CD4-positive, alpha-beta T cell (primary cell): ENCODE results near the gene UBE2N. TPM values are rescaled to one million over a fixed set of nuclear protein-coding genes. Genes with fewer than 3 reads are reported as not detected.
A peak's percentile ranks its signal among the peaks of the same experiment; 100 is the strongest.

Experiments
- ATAC-seq: fragments of 200-7000 bp; cut with Tn5 transposase; one replicate; pipeline ENCODE4 v1.10.0; 2022; ENCODE audit warnings: mild to moderate bottlenecking; ENCODE audit not compliant: poor library complexity
- CTCF ChIA-PET: fragments of 350-600 bp; sonication (Branson Sonifier 250); formaldehyde crosslinking; loops from one replicate; lab custom pipeline; 2021; ENCODE audit warnings: antibody characterized with exemption, inconsistent platforms; lab: Charles Lee
- POLR2A ChIA-PET: fragments of 350-600 bp; sonication (Branson Sonifier 250); formaldehyde crosslinking; loops from one replicate; lab custom pipeline; 2021; ENCODE audit warnings: antibody characterized with exemption, inconsistent platforms; lab: Charles Lee
- DNase-seq, 14 experiments: peaks; one replicate each; pipeline ENCODE4 v3.0.0-alpha.2; 2013 to 2020; ENCODE audit warnings: mixed read lengths in 2 of 14
- H3K27ac ChIP-seq, 2 donors: one replicate each; pipeline versions ENCODE4 v1.5.1 to v1.7.0; 2013; ENCODE audit warnings: low read length in 2 of 2, low read depth in 1 of 2, mild to moderate bottlenecking in 1 of 2
- H3K27me3 ChIP-seq, 2 experiments: 1 replicate in 1 of 2; 2 replicates in 1 of 2; pipeline versions ENCODE4 v1.6.1 to v1.7.0; 2013; ENCODE audit warnings: low read length in 2 of 2, control low read depth in 1 of 2, mild to moderate bottlenecking in 1 of 2, moderate library complexity in 1 of 2; ENCODE audit not compliant: insufficient read depth in 2 of 2, control insufficient read depth in 1 of 2
- H3K36me3 ChIP-seq: one replicate; pipeline ENCODE4 v1.6.1; 2013; ENCODE audit warnings: low read length, control low read depth; ENCODE audit not compliant: insufficient read depth
- H3K4me1 ChIP-seq: one replicate; pipeline ENCODE4 v1.6.1; 2013; ENCODE audit warnings: low read length, control low read depth; ENCODE audit not compliant: insufficient read depth
- H3K4me3 ChIP-seq: one replicate; pipeline ENCODE4 v1.5.1; 2013; ENCODE audit warnings: mild to moderate bottlenecking, low read length, moderate library complexity
- H3K9me3 ChIP-seq, 2 experiments: 1 replicate in 1 of 2; 2 replicates in 1 of 2; pipeline versions ENCODE4 v1.6.1 to v1.7.0; 2013; ENCODE audit warnings: low read length in 2 of 2, mild to moderate bottlenecking in 2 of 2, control low read depth in 1 of 2, moderate library complexity in 1 of 2; ENCODE audit not compliant: control insufficient read depth in 1 of 2, insufficient read depth in 1 of 2
- H3K27ac Mint-ChIP-seq: one replicate; pipeline ENCODE4 v1.8.0; 2020; ENCODE audit warnings: mixed read lengths
- H3K27me3 Mint-ChIP-seq: one replicate; pipeline ENCODE4 v1.8.0; 2021; ENCODE audit warnings: mixed read lengths
- H3K36me3 Mint-ChIP-seq: one replicate; pipeline ENCODE4 v1.8.0; 2021; ENCODE audit warnings: low read depth, mixed read lengths
- H3K4me1 Mint-ChIP-seq: one replicate; pipeline ENCODE4 v1.8.0; 2021; ENCODE audit warnings: low read depth, mixed read lengths
- H3K4me3 Mint-ChIP-seq: one replicate; pipeline ENCODE4 v1.8.0; 2020; ENCODE audit warnings: mild to moderate bottlenecking, mixed read lengths
- H3K9me3 Mint-ChIP-seq: one replicate; pipeline ENCODE4 v1.8.0; 2020; ENCODE audit warnings: mixed read lengths
- CTCF ChIP-seq: fragments of 200-600 bp; IDR thresholded peaks from one replicate; pipeline ENCODE4 v1.8.0; 2022; ENCODE audit warnings: antibody characterized with exemption, mild to moderate bottlenecking
- intact Hi-C, 2 experiments: fragments of 100-400 bp; cut with DNase I in 1 of 2; cut with micrococcal nuclease in 1 of 2; formaldehyde crosslinking; loops; one replicate each; pipeline versions ENCODE4 v1.15.1 to v1.9.0; 2023 to 2025; cut with DNase I, micrococcal nuclease
- total RNA-seq, 174 experiments: library from RNA in 2 of 174; stranded (reverse) in 2 of 174; gene quantifications; one replicate each; pipeline ENCODE4 v1.2.3 and lab custom pipeline; 2021 to 2026

The UBE2N gene
- total RNA-seq, 2 experiments from 2014 or later: 89.8 to 101 TPM

GRCh38 chr12:93482721-93483120 is 41.0 kb upstream of the UBE2N start:
- Histone ChIP-seq H3K4me1 (no peaks in the 10 kb centered on the region), H3K36me3 (peaks cover 81% of the 10 kb centered on the region), H3K27ac (no peak overlapping the region), H3K4me3 (no peak overlapping the region), H3K9me3 (no peaks in the 10 kb centered on the region), H3K27me3 (no peaks in the 10 kb centered on the region)
- DNase-seq (no peak), ATAC-seq (no peak)
- peaks cover 53% of the 10 kb centered on the region for H3K36me3 Mint-ChIP-seq
- TF ChIP-seq CTCF: no peak
- no peaks in the 10 kb centered on the region for H3K9me3 Mint-ChIP-seq
- intact Hi-C loops: no loop called here
- ChIA-PET CTCF (no interaction called here), POLR2A (no interaction called here)
- H3K4me3 Mint-ChIP-seq: no peak overlapping the region
- H3K4me1 Mint-ChIP-seq: no peaks in the 10 kb centered on the region
- H3K27ac Mint-ChIP-seq: no peak overlapping the region
- H3K27me3 Mint-ChIP-seq: no peaks in the 10 kb centered on the region

- Histone ChIP-seq H3K4me3 (no peak overlapping the region), H3K4me1 (no peaks in the 10 kb centered on the region), H3K9me3 (no peaks in the 10 kb centered on the region), H3K27ac (no peak overlapping the region), H3K27me3 (no peaks in the 10 kb centered on the region), H3K36me3 (peaks cover 67% of the 10 kb centered on the region)
- TF ChIP-seq CTCF: no peak
- Mint-ChIP-seq H3K36me3 (peaks cover 67% of the 10 kb centered on the region), H3K9me3 (no peaks in the 10 kb centered on the region), H3K4me1 (no peaks in the 10 kb centered on the region), H3K27ac (no peak overlapping the region), H3K4me3 (no peak overlapping the region), H3K27me3 (no peaks in the 10 kb centered on the region)
- DNase-seq: no peak
- ChIA-PET CTCF (interaction anchor here (1.9 kb wide), 1 partner anchor 9 kb away, joined by 7 read pairs; no protein-coding TSS in a partner anchor), POLR2A (interaction anchor here (1.5 to 1.7 kb wide), 2 partner anchors 9 to 10 kb away, joined by 4 read pairs; no protein-coding TSS in a partner anchor)
- intact Hi-C loops: no loop called here
- no peak for ATAC-seq
These were observed 34.8 kb upstream of the UBE2N start for GRCh38 chr12:93476555-93476954.

- Histone ChIP-seq H3K4me3 (no peak overlapping the region), H3K4me1 (peaks cover 25% of the 10 kb centered on the region), H3K27ac (no peak overlapping the region), H3K27me3 (no peaks in the 10 kb centered on the region), H3K36me3 (peaks cover 30% of the 10 kb centered on the region), H3K9me3 (no peaks in the 10 kb centered on the region)
- Mint-ChIP-seq H3K4me1 (peaks cover 40% of the 10 kb centered on the region), H3K27me3 (no peaks in the 10 kb centered on the region), H3K27ac (no peak overlapping the region), H3K36me3 (peaks cover 55% of the 10 kb centered on the region), H3K9me3 (no peaks in the 10 kb centered on the region), H3K4me3 (peak overlapping the region; percentile 30)
- ChIA-PET POLR2A (no interaction called here), CTCF (interaction anchor here (1.2 kb wide), 1 partner anchor 34 kb away, joined by 4 read pairs; no protein-coding TSS in a partner anchor)
- no peak for TF ChIP-seq CTCF
- intact Hi-C loops: loop anchor here in 1 of 2 experiments (5.0 to 10.0 kb wide), 2 partner anchors 208 to 1605 kb away; partner anchors contain the start of genes CRADD and NR2C1
- ATAC-seq (no peak), DNase-seq (no peak)
These were observed 27.6 kb upstream of the UBE2N start for GRCh38 chr12:93469386-93469785.
